ENCODE data around the gene MELTF.

GRCh38 chr3:197021231-197021630, 8.4 kb downstream of the MELTF start:
- no peak for TF ChIP-seq ZNF274 (IDR thresholded peaks at IDR 0.05; ENCODE audit: low read depth, low read length)
- TF ChIP-seq YY1 (IDR thresholded peaks at IDR 0.05; ENCODE audit: insufficient read depth, insufficient read length), result no peak
- TF ChIP-seq SUZ12 (IDR thresholded peaks at IDR 0.05; ENCODE audit: extremely low read depth, insufficient read depth, insufficient read length), result no peak

Measured in NT2/D1 (cell line).